ENCODE measurements around the gene SLC16A9.

SLC16A9 gene

DNA sequence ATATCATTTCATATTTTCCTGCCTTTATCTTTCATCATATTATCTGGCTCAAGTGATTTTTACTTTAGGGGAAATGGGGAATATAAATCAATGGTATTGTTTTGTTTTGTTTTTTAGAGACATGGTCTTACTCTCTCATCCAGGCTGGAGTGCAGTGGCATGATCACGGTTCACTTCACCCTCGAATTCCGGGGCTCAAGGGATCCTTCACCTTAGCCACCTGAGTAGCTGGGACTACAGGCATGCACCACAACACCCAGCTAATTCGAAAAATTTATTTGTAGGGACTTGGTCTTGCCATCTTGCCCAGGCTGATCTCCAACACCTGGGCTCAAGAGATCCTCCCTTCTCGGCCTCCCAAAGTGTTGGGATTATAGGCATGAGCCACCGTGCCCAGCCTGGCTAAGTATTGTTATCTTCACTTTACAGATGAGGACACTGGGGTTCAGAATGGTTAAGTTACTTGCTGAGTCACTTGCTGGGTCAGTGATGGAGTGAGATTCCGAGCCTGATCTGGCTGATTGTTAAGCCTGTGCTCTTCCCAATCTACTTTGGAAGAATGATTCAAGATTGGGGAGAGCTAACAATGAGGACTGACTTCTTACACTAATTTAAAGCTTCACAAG lies 3.7 kb upstream of the SLC16A9 start:
- no peak for DNase-seq

DNA sequence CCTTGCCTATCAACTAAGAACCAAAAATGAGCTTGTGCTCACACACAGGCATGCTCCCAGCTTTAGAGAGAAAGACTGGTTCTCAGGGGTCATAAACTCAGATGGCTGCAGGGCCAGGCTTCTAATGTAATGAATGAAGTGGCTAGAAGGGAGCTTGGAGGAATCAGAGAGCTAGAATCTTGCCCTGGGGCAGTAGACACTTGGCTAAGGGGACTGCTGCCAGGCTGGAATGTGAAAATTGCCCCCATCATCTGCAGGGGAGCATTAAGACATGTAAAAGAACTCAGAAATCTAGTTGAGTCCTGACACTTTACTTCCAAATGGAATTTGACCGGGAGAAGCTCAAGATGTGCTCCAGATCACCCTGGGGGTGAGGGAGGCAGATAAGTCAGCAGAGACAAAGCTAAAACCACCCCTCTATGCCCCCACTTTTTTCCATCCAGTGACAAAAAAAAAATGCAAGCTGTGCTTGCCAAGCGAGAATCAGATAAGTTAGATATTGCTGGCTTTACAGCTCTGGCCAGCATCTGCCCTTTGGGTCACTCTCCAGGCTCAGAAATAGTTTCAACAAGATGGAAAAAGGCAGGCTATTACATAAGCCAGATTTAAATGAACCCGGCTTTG lies 2.3 kb upstream of the SLC16A9 start:
- DNase-seq, result no peak

DNA sequence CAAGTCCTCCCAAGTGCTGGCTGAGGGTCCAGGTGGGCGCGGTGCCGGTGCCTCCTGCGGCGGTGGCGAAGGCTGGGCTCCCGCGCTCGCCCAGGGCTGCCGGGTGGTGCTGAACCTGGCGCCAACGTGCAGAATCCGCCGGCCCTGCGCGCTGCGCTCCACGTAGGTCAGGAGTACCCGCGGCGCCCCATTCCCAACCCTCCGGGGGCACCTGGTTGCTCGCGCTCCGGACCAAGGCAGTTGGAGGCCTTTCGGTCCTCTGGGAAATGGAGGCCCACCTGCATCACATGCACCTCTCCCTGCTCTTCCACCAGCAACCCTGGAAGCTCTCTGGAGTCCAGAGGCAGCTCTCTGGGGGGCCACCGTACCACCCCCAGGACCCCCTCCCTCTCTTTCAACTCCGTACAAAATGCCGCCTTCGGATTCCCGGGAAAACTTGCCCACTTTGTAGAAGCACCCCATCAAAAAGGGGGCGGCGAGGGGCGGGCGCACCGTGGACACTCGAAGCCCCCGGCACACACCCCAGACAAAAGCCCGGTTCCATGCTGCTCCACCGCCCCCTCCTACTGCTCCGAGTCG lies 745 bp downstream of the SLC16A9 start:
- DNase-seq, result peak; percentile 51

DNA sequence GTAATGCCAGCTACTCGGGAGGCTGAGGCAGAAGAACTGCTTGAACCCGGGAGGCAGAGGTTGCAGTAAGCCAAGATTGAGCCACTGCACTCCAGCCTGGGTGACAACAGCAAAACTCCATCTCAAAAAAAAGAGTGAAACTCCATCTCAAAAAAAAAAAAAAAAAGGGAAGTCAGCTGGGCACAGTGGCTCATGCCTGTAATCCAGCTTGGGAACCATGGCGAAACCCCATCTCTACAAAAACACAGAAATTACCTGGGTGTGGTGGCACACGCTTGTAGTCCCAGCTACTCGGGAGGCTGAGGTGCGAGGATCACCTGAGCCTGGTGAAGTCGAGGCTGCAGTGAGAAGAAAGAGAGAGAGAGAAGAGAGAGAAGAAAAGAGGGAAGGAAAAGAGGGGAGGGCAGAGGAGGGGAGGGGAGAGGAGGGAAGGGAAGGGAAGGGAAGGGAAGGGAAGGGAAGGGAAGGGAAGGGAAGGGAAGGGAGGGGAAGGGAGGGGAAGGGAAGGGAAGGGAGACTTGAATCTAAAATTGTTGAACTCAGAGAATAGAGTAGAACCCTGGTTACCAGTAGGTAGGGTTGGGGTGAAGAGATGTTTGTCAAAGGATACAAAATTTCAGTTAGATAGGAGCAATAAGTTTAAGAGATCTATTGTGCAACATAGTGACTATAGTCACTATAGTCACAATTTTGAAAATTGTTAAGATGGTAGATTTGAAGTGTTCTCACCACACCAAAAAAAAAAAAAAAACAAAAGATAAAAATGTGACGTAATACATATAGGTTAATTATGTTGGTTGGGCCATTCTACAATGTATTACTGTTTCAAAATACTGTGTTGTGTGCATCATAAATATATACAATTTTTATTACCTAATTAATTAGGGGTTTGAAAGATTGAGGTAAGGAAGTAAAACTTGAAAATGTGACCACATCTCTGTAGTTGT lies 2.5 kb downstream of the SLC16A9 start:
- DNase-seq, result no peak

DNA sequence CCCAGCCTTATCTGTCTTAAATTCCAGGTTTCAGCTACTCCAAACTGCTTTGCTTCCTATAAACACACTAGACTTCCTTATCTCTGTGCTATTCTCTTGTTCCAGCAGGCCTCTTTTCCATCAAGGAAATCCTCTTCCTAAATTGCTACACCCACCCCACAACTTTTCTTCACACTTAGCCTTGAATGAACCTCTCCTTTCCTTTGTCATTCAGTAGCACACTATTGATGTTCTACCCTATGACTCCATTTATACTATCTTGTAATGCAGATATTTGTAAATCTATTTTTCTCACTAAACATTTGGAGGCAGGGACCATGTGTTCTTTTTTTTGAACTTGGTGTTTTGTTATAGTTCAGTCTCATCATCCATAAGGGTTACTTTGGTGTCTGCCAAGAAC lies 3.7 kb downstream of the SLC16A9 start:
- DNase-seq, result no peak

DNA sequence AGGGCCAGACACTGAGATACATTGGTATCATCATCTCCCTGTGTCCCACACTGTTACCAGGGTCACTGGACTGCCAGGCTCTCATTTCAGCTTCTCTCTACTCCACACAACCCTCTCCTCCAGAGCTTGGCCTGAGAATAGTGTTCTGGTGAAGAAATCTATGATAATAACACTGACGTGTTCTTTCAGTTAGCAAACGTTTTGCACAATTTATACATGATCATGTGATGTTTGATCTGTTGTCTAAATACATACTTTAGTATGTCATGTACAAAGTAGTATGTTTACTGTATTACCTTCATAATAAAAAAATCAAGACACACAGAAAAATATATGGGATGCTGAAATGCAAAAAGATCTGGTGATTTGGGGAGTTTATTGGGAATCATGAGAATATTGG lies 5.0 kb downstream of the SLC16A9 start:
- no peak for DNase-seq

DNA sequence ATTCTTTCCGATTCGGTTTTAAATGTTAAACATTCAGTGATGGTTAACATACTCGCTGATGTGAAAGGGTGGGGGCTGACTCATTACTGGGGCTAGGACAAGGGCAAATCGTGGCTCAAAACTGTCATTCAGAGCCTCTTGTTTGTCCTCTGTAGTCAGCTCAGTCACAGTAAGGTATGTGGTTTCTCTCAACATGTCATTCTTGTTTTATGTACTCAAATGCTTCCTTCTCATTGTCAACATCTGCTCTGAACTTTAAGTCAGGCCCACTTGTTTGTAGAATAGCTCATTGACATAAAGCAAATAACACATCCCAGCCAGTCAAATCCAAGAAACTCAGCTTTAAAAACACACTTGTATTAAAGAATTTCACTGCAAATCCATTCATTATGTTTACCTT lies 7.3 kb downstream of the SLC16A9 start:
- DNase-seq, result no peak

DNA sequence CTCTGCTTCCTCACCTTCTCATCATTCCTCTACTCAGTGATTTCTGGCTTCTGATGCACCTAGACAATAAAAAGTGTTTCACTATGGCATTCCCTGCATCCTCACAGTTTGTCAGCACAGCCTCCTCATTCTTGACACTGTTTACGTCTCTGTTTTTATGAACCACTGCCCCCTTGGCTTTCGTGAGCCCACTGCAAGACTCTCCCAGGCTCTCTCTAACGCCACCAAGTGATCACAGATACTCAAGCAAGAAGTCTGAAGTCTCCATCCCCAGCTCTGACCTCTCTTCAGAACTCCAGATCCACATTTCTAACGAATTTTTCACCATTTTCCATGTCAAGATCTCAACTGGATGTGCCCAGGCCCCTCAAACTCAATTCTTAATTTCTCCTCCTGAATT lies 8.9 kb downstream of the SLC16A9 start:
- DNase-seq, result no peak

DNA sequence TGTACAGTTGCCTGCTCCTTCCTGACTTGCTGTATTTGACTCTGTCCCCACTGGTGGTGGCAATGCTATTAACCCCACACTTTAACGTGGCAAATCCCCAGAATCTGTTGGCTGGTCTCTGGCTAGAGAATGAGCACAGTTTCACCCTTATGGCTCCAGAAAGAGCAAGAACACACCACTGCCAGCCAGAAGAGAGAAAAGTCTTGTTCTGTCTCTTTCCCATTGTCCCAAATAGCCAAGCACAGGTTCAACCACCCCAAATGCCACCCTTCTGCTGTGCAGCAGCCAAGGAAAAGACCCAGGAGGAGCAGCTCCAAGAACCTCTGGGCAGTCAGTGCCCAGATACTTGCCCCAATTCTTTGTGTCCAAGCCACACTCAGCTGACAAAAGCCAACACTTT lies 11.3 kb downstream of the SLC16A9 start:
- DNase-seq, result no peak

DNA sequence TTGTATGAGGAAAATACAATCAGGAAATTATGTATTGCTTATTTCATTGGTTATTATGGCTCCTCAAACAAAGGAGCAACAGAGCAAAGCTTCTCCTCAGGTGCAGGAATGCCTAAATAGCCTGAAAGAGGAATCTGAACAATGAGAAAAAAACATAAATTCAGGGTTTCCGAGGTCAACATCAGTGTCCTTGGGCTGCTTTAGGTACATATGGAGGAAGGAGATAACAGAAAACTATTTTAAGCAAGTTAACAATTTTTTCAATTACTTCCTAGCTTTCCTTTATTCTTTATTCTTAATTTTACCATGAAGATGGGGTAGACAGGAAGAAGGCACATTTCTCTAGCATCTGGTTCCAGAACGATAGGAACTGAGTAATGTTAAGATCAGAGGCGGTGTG lies 14.0 kb downstream of the SLC16A9 start:
- DNase-seq, result no peak

DNA sequence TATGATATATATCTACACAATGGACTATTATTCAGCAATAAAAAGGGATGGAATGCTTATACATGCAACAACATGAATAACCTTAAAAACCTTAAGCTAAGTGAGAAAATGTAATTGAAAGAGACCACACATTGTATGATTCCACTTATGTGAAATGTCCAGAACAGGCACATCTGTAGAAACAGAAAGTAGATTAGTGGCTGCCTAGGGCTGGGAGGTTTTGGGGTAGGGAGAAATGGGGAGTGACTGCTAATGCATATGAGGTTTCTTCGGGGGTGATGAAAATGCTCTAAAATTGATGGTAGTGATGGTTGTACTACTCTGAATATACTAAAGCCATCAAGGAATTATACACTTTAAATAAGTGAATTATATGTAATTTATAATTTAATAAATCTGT lies 14.7 kb downstream of the SLC16A9 start:
- DNase-seq, result no peak

DNA sequence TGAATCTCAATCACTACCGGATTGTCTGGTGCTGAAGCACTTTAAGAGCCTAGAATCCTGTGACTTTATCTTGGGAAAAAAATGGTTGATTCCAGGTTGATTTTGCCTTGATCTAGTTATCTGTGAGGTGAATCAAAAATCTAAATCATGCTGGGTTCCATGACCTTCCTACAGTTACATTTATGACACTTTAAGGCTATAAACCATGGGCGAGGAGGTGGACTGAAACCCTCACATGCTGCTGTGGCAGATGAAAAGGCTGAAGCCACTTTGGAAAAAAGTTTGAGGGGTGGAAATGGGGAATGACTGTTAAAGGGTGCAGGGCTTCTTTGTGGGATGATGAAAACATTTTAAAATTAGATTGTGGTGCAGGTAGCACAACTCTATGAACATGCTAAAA lies 17.5 kb downstream of the SLC16A9 start:
- no peak for DNase-seq

DNA sequence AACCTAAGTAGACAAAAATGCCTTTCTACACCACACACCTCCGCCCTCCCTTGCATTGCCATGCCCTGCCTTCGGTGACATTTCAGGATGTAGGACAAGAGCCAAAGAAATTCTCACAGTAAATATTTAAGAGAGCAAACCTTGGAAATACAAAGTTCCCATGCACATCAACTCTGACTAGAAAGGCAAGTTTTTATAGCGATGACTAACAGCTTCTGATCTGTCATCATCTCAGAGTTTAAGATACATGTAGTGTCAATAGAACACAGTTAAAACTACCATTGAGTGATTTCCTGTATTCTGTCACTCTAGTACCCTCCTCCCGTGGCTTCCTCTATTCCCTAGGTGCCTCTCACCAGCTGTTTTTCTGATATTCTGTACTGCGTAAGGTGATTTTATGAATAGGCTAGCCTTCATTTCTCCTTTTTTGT lies 20.7 kb downstream of the SLC16A9 start:
- no peak for DNase-seq

DNA sequence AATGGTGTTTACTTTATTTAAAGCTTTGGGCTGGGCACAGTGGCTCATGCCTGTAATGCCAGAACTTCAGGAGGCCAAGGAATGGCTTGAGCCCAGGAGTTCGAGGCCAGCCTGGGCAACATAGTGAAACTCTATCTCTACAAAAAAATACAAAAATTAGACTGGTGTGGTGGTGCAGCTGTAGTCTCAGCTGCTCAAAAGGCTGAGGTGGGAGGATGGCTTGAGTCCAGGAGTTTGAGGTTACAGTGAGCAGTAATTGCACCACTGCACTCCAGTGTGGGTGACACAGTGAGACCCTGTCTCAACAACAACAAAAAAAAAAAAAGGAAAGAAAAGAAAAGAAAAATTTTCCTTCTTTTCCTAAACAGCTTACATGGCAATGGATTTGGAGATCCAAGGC lies 22.0 kb downstream of the SLC16A9 start:
- DNase-seq, result no peak

DNA sequence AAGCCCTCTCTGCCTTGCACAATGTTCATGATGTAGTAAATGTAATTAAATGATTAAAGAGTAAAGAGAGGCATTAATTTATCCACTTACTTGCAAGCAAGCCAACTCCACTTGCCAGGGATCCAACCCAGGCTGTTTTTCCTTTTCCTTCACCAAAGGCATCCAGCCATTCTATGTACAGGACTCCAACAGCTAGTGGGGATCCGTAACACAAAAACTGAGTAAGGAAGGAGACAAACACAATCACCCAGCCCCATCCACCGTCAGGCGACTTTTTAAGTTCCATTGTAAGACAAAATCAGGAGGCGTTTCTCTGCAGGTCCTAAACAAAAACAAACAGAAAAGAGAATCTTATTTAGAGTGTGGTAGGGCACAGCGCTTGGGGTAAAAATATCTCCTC lies 25.6 kb downstream of the SLC16A9 start:
- DNase-seq, result no peak

DNA sequence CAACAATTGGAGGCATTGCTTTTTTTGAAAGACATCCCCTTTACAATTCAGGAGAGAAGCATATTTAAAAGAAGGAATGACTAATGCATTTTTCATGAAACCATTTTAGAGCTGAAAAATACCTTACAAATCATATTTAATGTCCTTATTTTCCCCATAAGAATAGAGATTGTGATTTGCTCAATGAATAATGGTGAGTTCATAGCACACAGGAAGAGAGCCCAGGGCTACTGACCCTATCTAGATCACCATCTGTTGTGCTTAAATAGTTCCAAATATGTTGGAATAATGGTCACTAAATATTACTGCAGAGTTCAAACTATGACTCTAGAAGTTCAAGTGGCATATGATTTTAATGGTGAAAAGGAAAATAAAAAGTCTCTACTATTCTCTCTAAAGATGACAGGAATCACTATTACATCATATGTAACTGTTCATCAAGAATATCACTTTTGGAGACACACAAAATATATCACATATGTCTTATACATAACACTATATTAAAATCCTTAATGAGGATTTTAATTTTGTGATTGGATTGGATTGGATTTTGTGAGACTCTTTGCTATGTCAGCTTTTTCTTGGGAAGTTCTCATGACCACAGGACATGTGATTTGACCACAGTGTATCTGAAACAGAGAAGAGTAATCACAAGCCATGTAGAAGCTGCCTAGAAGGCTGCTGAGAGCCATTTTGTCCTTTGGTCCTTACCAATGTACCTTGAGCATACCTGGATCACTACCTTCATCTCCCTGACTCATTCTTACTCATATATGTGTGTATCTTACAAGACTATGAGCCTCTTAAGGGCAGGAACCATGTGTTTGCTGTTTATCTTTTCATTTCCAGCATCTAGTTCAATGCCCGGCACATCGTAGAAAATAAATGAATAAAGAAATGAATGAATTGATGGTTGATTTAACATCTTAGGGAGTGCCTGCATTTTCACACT lies 26.4 kb downstream of the SLC16A9 start:
- no peak for DNase-seq

DNA sequence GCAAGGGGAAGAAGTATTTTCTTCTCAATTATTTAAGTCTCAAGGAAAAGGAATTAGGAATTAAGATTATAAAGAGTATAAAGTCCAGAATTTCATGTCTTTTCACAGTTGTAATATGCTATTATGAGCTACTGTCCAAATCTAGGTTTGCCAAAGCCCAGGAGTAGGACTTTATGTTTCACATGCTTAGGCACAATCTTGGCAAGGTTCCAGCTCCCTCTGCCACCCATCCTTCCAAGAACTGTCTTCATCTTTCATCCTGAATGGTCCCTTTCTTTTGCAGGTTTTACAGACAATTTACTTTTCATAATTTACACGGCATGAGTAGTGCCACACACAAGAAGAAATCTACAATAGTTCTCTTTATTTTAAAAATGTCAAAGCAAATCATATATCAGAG lies 29.5 kb downstream of the SLC16A9 start:
- no peak for DNase-seq

DNA sequence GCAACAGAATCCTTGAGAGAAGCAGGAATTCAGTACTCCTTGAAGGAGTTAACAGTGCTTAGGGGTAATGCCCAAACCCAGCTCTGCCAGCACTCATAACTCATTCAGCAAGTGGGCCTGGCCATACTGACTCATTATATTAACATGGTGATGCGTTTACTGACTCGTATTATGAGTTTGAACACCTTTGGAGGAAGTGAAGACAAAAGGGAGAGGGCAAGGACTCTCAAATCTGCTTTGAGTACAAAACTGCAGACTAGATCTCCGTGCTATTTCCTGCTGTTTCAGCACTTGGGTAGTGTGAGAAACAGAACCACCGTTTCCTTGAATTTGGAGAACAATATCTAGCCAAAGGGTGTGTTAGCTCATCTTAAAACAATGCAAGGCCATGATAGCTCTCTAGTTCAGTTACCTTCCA lies 30.8 kb downstream of the SLC16A9 start:
- no peak for DNase-seq

DNA sequence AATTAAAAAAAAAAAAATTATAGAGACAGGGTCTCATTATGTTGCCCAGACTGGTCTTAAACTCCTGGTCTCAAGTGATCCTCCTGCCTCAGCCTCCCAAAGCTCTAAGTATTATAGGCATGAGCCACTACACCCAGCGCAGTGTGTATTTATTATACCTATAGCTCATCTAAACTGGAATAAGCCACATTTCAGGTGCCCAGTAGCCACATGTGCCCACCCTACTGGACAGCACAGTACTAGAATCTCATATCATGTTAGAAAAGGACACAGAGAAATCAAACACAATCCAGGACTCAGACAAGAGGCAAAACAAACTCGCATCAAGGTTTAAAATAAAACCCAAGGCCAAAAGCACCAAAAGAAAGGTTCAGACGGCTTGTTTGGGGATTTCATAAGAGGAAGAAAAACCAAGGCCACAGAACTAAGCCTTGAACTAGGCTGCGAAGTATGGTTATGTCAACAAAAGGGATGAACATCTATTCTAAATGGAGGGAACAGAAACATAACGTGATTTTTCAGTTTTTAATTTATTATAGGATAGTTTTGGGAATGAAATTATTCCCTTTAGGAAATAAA lies 32.3 kb downstream of the SLC16A9 start:
- DNase-seq, result no peak

DNA sequence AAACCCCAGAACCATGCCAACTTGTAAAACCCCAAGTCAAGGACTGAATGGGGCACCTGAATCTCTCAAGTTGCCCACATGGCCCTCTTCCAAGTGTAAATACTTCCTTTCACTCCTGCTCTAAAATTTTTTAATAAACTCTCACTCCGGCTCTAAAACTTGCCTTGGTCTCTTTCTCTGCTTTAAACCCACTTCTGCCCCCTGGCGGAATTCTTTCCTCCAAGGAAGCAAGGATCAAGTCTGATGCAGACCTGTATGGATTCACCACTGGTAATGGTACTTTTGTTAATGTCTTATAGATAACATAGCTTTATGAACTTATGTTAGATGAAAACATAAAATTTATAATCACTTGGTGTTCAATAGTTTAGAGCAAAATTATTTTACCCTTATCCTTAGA lies 33.8 kb downstream of the SLC16A9 start:
- no peak for DNase-seq

DNA sequence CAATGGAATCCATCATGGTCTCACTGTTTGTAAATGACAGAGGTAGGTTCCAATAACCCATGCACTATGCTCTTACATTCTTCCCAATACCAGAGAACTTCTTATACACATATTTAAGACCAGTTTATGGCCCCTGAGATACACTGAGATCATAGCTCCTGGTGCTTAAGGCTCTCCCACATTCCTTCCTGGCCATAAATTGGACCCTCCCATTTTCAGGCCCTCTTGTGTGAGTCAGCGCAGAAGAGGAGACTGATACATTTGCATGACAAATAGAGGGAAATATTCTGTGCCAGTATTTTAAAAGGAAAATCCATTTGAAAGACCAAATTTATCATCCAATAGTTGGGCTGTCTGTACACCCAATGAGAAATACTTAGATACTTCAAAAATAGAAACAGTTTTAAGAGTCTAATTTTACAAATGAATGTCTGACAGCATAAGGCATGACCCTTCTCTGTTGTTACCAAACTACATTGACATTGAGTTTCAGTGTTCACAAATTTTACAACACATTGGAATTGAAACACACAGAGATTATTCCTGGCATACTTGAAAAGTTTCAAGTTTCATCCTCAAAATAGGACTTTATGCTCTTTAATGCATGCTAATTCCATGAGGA lies 35.3 kb downstream of the SLC16A9 start:
- DNase-seq, result no peak
